Thymus (tissue), 14 donors: ENCODE data around the gene SOD1. TPM values are rescaled to one million over a fixed set of nuclear protein-coding genes. Genes with fewer than 3 reads are reported as not detected.

ENCODE experiments used
- DNase-seq, 9 donors: peaks; one replicate each; pipeline ENCODE4 v3.0.0-alpha.2; 2013; ENCODE audit warnings: low spot score in 9 of 9, low read depth in 6 of 9, missing footprints in 1 of 9
- H3K27ac ChIP-seq, 2 donors: one replicate each; pipeline ENCODE4 v1.5.1; 2013; ENCODE audit warnings: control low read depth in 1 of 2, low read depth in 1 of 2, low read length in 1 of 2, mild to moderate bottlenecking in 1 of 2, moderate library complexity in 1 of 2
- H3K27me3 ChIP-seq, 2 donors: one replicate each; pipeline ENCODE4 v1.5.1; 2013; ENCODE audit warnings: low read length in 1 of 2; ENCODE audit not compliant: control insufficient read depth in 2 of 2, insufficient read depth in 1 of 2
- H3K36me3 ChIP-seq, 2 donors: one replicate each; pipeline ENCODE4 v1.5.1; 2013; ENCODE audit warnings: low read length in 1 of 2, mild to moderate bottlenecking in 1 of 2, moderate library complexity in 1 of 2; ENCODE audit not compliant: control insufficient read depth in 2 of 2, insufficient read depth in 2 of 2
- H3K4me1 ChIP-seq, 2 donors: one replicate each; pipeline ENCODE4 v1.5.1; 2013; ENCODE audit warnings: low read length in 2 of 2; ENCODE audit not compliant: control insufficient read depth in 2 of 2, insufficient read depth in 2 of 2
- H3K4me3 ChIP-seq, 2 donors: one replicate each; pipeline ENCODE4 v1.5.1; 2013; ENCODE audit warnings: low read length in 2 of 2, control low read depth in 1 of 2, mild to moderate bottlenecking in 1 of 2
- H3K9me3 ChIP-seq, 2 donors: one replicate each; pipeline ENCODE4 v1.5.1; 2013; ENCODE audit warnings: low read length in 1 of 2, mild to moderate bottlenecking in 1 of 2; ENCODE audit not compliant: control insufficient read depth in 2 of 2, insufficient read depth in 1 of 2
- WGBS: extraction: QIAGEN DNeasy Blood & Tissue Kit; methylation state at CpG from one replicate; pipeline ENCODE4 v1.1.7; 2013; 5-methylcytosine and 5-hydroxymethylcytosine counted together
- long read RNA-seq, 10 donors: transcript quantifications; one replicate each; lab custom pipeline, GENCODE V29; 2026
- polyA plus RNA-seq: library from polyadenylated mRNA; stranded (reverse); fragments of 200-250 nt; gene quantifications from one replicate; pipeline ENCODE4 v1.2.3, GENCODE V29; 2013
- total RNA-seq: library from RNA; stranded (reverse); fragments of 120-200 nt; gene quantifications from one replicate; pipeline ENCODE4 v1.2.4, GENCODE V29; 2013
- donor health status: healthy.

The SOD1 gene
- total RNA-seq (239 TPM), polyA plus RNA-seq (363 TPM)
- long read RNA-seq, donor 1, transcript SOD1-201 (5 exons, 966 nt), result major isoform, 18 of 18 reads
- long read RNA-seq, donor 1, partial matches to known transcripts, result 0 of 18 reads
- long read RNA-seq, donor 1, other reads (novel, unspliced or antisense), result 0 of 18 reads
- long read RNA-seq, donor 2, transcript SOD1-201 (5 exons, 966 nt), result major isoform, 316 of 385 reads
- long read RNA-seq, donor 2, partial matches to known transcripts, result 50 of 385 reads
- long read RNA-seq, donor 2, other reads (novel, unspliced or antisense), result 19 of 385 reads
- long read RNA-seq, donor 3, transcript SOD1-201 (5 exons, 966 nt), result major isoform, 348 of 477 reads
- long read RNA-seq, donor 3, partial matches to known transcripts, result 89 of 477 reads
- long read RNA-seq, donor 3, other reads (novel, unspliced or antisense), result 40 of 477 reads
- long read RNA-seq, donor 4, transcript SOD1-201 (5 exons, 966 nt), result major isoform, 101 of 144 reads
- long read RNA-seq, donor 4, partial matches to known transcripts, result 38 of 144 reads
- long read RNA-seq, donor 4, other reads (novel, unspliced or antisense), result 5 of 144 reads
- long read RNA-seq, donor 5, transcript SOD1-201 (5 exons, 966 nt), result major isoform, 431 of 618 reads
- long read RNA-seq, donor 5, partial matches to known transcripts, result 123 of 618 reads
- long read RNA-seq, donor 5, other reads (novel, unspliced or antisense), result 63 of 618 reads
- long read RNA-seq, donor 6, transcript SOD1-201 (5 exons, 966 nt), result major isoform, 146 of 166 reads
- long read RNA-seq, donor 6, partial matches to known transcripts, result 6 of 166 reads
- long read RNA-seq, donor 6, other reads (novel, unspliced or antisense), result 14 of 166 reads
- long read RNA-seq, donor 7, transcript SOD1-201 (5 exons, 966 nt), result major isoform, 180 of 256 reads
- long read RNA-seq, donor 7, partial matches to known transcripts, result 68 of 256 reads
- long read RNA-seq, donor 7, other reads (novel, unspliced or antisense), result 7 of 256 reads
- long read RNA-seq, donor 8, transcript SOD1-201 (5 exons, 966 nt), result major isoform, 91 of 96 reads
- long read RNA-seq, donor 8, partial matches to known transcripts, result 5 of 96 reads
- long read RNA-seq, donor 8, other reads (novel, unspliced or antisense), result 0 of 96 reads
- long read RNA-seq, donor 9, transcript SOD1-201 (5 exons, 966 nt), result major isoform, 100 of 117 reads
- long read RNA-seq, donor 9, partial matches to known transcripts, result 17 of 117 reads
- long read RNA-seq, donor 9, other reads (novel, unspliced or antisense), result 0 of 117 reads
- long read RNA-seq, donor 10, transcript SOD1-201 (5 exons, 966 nt), result major isoform, 195 of 255 reads
- long read RNA-seq, donor 10, partial matches to known transcripts, result 36 of 255 reads
- long read RNA-seq, donor 10, other reads (novel, unspliced or antisense), result 21 of 255 reads

- peak within 1 kb of the TSS; percentile 76 to 85 for H3K27ac ChIP-seq
- H3K36me3 ChIP-seq, result peaks cover 13 to 14% of the 10 kb centered on the region in 2 donors
- H3K4me3 ChIP-seq, result peak within 1 kb of the TSS; percentile 62 to 86
- H3K9me3 ChIP-seq, result no peaks in the 10 kb centered on the region
- peaks cover 9 to 15% of the 10 kb centered on the region in 2 donors for H3K4me1 ChIP-seq
- no peaks in the 10 kb centered on the region for H3K27me3 ChIP-seq
- peak in 8 of 9 donors; percentile 87 to 97 (median 92) for DNase-seq
- 1% methylated on average over 86 of the region's 87 CpGs for WGBS
These were observed at the start of gene SOD1 for GRCh38 chr21:31659536-31660258. TSS of gene SOD1 (plus strand) at chr21:31659693. CDS start at chr21:31659770, 77 bp downstream.

- peaks cover 0 to 5% of the 10 kb centered on the region in 2 donors for H3K4me1 ChIP-seq
- H3K4me3 ChIP-seq, result no peak overlapping the region
- WGBS, result 96% methylated on average over 7 of the region's 7 CpGs
- DNase-seq, result no peak
- H3K36me3 ChIP-seq, result no peaks in the 10 kb centered on the region
- H3K27me3 ChIP-seq, result no peaks in the 10 kb centered on the region
- no peak overlapping the region for H3K27ac ChIP-seq
- peaks cover 0 to 5% of the 10 kb centered on the region in 2 donors for H3K9me3 ChIP-seq
These were observed 48.0 kb upstream of the SOD1 start for GRCh38 chr21:31611445-31611844.

- WGBS, result 44% methylated on average over 22 of the region's 22 CpGs
- DNase-seq, result peak in 1 of 9 donors; percentile 13
- no peak overlapping the region for H3K27ac ChIP-seq
These were observed 46.4 kb upstream of the SOD1 start for GRCh38 chr21:31612894-31613785.

GRCh38 chr21:31614705-31615104 lies 44.8 kb upstream of the SOD1 start:
- Histone ChIP-seq H3K4me1 (peaks cover 0 to 5% of the 10 kb centered on the region in 2 donors), H3K36me3 (no peaks in the 10 kb centered on the region), H3K27ac (no peak overlapping the region), H3K27me3 (no peaks in the 10 kb centered on the region), H3K9me3 (peaks cover 0 to 5% of the 10 kb centered on the region in 2 donors), H3K4me3 (no peak overlapping the region)
- DNase-seq, result no peak
- 61% methylated on average over 1 of the region's 1 CpG for WGBS

More at GRCh38 chr21:31612894-31613785, 46.4 kb upstream of the SOD1 start:
- Histone ChIP-seq H3K4me3 (no peak overlapping the region), H3K4me1 (peaks cover 0 to 5% of the 10 kb centered on the region in 2 donors), H3K9me3 (peaks cover 0 to 5% of the 10 kb centered on the region in 2 donors), H3K36me3 (no peaks in the 10 kb centered on the region), H3K27me3 (no peaks in the 10 kb centered on the region)

- no peaks in the 10 kb centered on the region for H3K9me3 ChIP-seq
- H3K27ac ChIP-seq, result no peak overlapping the region
- 87% methylated on average over 9 of the region's 9 CpGs for WGBS
- H3K27me3 ChIP-seq, result no peaks in the 10 kb centered on the region
- H3K36me3 ChIP-seq, result no peaks in the 10 kb centered on the region
- DNase-seq, result no peak
- no peak overlapping the region for H3K4me3 ChIP-seq
- peaks cover 0 to 5% of the 10 kb centered on the region in 2 donors for H3K4me1 ChIP-seq
These were observed 43.3 kb upstream of the SOD1 start for GRCh38 chr21:31616216-31616615.

GRCh38 chr21:31618696-31619430 lies 40.6 kb upstream of the SOD1 start:
- Histone ChIP-seq H3K36me3 (no peaks in the 10 kb centered on the region), H3K4me1 (peaks cover 2 to 10% of the 10 kb centered on the region in 2 donors), H3K9me3 (no peaks in the 10 kb centered on the region), H3K27ac (no peak overlapping the region), H3K4me3 (no peak overlapping the region), H3K27me3 (no peaks in the 10 kb centered on the region)
- no peak for DNase-seq
- WGBS, result 69% methylated on average over 2 of the region's 2 CpGs

- H3K27ac ChIP-seq, result no peak overlapping the region
- WGBS, result 6% methylated on average over 3 of the region's 3 CpGs
- H3K4me1 ChIP-seq, result peaks cover 2 to 10% of the 10 kb centered on the region in 2 donors
- peak in 6 of 9 donors; percentile 11 to 63 (median 26) for DNase-seq
- H3K36me3 ChIP-seq, result no peaks in the 10 kb centered on the region
- H3K27me3 ChIP-seq, result no peaks in the 10 kb centered on the region
- no peaks in the 10 kb centered on the region for H3K9me3 ChIP-seq
- H3K4me3 ChIP-seq, result no peak overlapping the region
These were observed 37.1 kb upstream of the SOD1 start for GRCh38 chr21:31622397-31622796.
